Left ventricle myocardium inferior (tissue), 1 donor: ENCODE measurements around the gene HYDIN. TPM values are rescaled to one million over a fixed set of nuclear protein-coding genes. Genes with fewer than 3 reads are reported as not detected.

Experiments used
- DNase-seq: peaks from one replicate; pipeline ENCODE4 v3.0.0-alpha.2; 2020
- H3K27ac ChIP-seq: fragments of 200-600 bp; replicated peaks from 2 replicates; pipeline ENCODE4 v1.8.0; 2021
- H3K27me3 ChIP-seq: fragments of 200-600 bp; 2 replicates; pipeline ENCODE4 v1.8.0; 2021; ENCODE audit warnings: low read depth
- H3K36me3 ChIP-seq: fragments of 200-600 bp; 2 replicates; pipeline ENCODE4 v1.8.0; 2021
- H3K4me1 ChIP-seq: fragments of 200-600 bp; 2 replicates; pipeline ENCODE4 v1.8.0; 2021
- H3K4me3 ChIP-seq: fragments of 200-600 bp; 2 replicates; pipeline ENCODE4 v1.8.0; 2021; ENCODE audit warnings: mild to moderate bottlenecking, moderate library complexity
- H3K9me3 ChIP-seq: fragments of 200-600 bp; replicated peaks from 2 replicates; pipeline ENCODE4 v1.8.0; 2021
- CTCF ChIP-seq: fragments of 200-600 bp; IDR thresholded peaks from 2 replicates; pipeline ENCODE4 v1.8.0; 2021; ENCODE audit warnings: antibody characterized with exemption, mild to moderate bottlenecking, borderline replicate concordance
- intact Hi-C: fragments of 100-400 bp; cut with micrococcal nuclease; formaldehyde crosslinking; loops from one replicate; pipeline ENCODE4 v1.11.0; 2022
- total RNA-seq: library from RNA; stranded (reverse); fragmentation: NEBNext Ultra II Directional; extraction: Animal tissue kit (Norgen Biotek cat#: 25700); gene quantifications from one replicate; pipeline ENCODE4 v1.2.1, GENCODE V29; 2021
- donor health status: DM: no; HTN: yes; CAD: no; lungs with severe emphysema.

The HYDIN gene
- total RNA-seq, 1 donor from 2014 or later = 1.6 TPM

DNA sequence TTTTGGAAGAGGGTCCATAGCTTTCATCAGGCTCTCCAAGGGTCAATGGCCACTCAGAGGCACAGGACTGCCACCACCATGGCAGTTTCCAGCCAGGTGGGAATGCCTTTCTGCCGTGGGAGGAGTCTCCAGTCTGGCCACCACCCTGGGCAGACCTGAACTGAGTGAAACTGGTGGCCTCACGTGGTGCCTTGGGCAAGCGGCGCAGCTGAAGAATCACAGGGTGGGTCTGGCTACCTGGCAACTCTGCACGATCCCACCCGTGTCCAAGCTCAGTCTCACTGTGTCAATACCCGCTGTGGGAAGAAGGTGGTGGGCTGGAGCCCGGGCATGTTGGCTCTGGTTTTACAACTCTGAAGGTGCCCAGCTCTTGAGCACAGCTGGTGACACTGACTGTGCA is 461.4 kb downstream of the HYDIN start:
- Histone ChIP-seq H3K4me3 (no peak overlapping the region), H3K4me1 (peaks cover 11% of the 10 kb centered on the region), H3K27ac (no peak overlapping the region), H3K9me3 (no peaks in the 10 kb centered on the region), H3K27me3 (no peaks in the 10 kb centered on the region), H3K36me3 (peaks cover 30% of the 10 kb centered on the region)
- DNase-seq = no peak
- intact Hi-C loops = no loop called here
- TF ChIP-seq CTCF = no peak

GRCh38 chr16:70768203-70768580 is 462.3 kb downstream of the HYDIN start:
- TF ChIP-seq CTCF = no peak
- no peak overlapping the region for H3K4me3 ChIP-seq
- no peaks in the 10 kb centered on the region for H3K27me3 ChIP-seq
- no peak for DNase-seq
- no peak overlapping the region for H3K27ac ChIP-seq
- no peaks in the 10 kb centered on the region for H3K9me3 ChIP-seq
- peaks cover 11% of the 10 kb centered on the region for H3K4me1 ChIP-seq
- H3K36me3 ChIP-seq = peaks cover 21% of the 10 kb centered on the region
- intact Hi-C loops = no loop called here

DNA sequence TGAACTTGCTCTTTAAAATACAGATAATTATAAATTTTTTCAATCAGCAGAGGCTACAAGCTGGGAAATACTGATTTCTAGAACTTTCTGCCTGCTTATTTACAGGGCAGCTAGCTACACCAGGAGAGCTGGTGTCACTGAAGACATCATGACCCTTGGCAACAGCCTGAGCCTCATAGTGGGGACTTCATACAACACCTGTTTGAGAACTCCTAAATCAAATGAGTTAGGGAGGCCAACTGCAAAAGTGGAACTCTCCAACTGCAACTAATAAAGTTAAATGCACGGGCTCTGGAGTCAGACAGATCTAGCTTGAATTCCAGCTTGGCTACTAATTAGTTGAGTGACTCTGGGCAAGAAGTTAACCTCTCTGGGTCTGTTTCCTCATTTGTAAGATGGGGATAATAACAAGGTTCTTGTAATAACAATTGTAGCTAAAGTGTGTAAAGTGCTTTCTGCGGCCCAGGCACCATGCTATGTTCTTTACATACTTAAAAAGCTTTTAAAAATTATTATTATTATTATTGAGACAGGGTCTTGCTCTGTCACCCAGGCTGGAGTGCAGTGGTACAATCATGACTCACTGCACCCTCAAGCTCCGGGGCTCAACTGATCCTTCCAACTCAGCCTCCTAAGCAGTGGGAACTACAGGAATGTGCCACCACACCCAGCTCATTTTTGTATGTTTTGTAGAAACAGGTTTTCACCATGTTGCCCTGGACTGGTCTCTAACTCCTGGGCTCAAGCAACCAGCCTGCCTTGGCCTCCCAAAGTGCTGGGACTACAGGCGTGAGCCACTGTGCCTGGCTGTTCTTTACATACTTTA is 462.9 kb downstream of the HYDIN start:
- H3K4me3 ChIP-seq = no peak overlapping the region
- DNase-seq = no peak
- H3K27ac ChIP-seq = no peak overlapping the region
- H3K4me1 ChIP-seq = peaks cover 9% of the 10 kb centered on the region
- peaks cover 20% of the 10 kb centered on the region for H3K36me3 ChIP-seq
- no peaks in the 10 kb centered on the region for H3K9me3 ChIP-seq
- intact Hi-C loops = no loop called here
- no peaks in the 10 kb centered on the region for H3K27me3 ChIP-seq
- TF ChIP-seq CTCF = no peak

DNA sequence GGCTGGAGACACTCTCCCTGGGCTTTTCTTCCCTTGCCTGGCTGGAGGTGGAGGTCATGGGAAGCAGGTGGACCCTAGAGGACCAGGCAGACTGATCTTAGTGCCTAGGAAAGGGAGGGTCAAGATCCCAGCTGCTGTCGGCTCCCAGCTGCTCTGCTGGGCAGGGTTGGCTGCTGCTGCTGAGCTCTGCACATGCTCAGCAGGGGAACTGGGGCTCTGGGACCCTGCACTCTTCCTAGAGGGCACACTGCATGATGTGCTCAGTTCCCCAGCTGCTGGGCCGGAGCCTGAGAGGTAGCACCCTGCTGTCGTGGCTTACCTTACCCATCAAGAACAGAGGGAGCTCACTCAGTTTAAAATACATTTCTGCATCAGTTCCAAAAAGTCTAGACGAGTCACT is 463.9 kb downstream of the HYDIN start:
- no peak overlapping the region for H3K4me3 ChIP-seq
- TF ChIP-seq CTCF = no peak
- no peaks in the 10 kb centered on the region for H3K9me3 ChIP-seq
- intact Hi-C loops = no loop called here
- DNase-seq = no peak
- peaks cover 5% of the 10 kb centered on the region for H3K4me1 ChIP-seq
- H3K36me3 ChIP-seq = peaks cover 23% of the 10 kb centered on the region
- no peak overlapping the region for H3K27ac ChIP-seq
- no peaks in the 10 kb centered on the region for H3K27me3 ChIP-seq

DNA sequence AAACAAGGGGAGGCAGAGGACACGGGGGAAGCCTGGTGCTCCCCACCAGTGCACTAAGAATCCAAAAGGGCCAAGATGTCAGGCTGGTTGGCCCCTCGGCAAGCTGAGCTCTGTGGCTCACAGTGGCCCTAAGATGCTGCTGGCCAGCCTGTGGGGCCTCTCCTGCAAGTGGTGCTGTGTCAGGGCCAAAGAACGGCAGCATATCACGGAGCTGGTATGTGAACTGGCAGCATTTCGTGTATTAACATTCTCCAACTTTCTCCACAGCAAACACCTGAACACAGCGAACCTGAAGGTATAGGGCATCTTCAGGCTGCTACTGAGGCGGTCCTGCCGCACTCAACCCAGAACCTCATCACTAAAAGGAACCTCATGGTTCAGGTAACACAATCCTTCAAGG is 464.3 kb downstream of the HYDIN start:
- peaks cover 24% of the 10 kb centered on the region for H3K36me3 ChIP-seq
- intact Hi-C loops = no loop called here
- no peak for TF ChIP-seq CTCF

More for the DNA sequence above, 464.3 kb downstream of the HYDIN start:
- H3K27me3 ChIP-seq = no peaks in the 10 kb centered on the region
- no peaks in the 10 kb centered on the region for H3K9me3 ChIP-seq
- peaks cover 5% of the 10 kb centered on the region for H3K4me1 ChIP-seq
- H3K27ac ChIP-seq = no peak overlapping the region
- no peak for DNase-seq
- H3K4me3 ChIP-seq = no peak overlapping the region
